Activated T-cell treated with anti-CD3 and anti-CD28 coated beads, Interleukin-2, amount 50 U/mL, for 72 hours (primary cell): ENCODE results near the gene MDM4. TPM values are rescaled to one million over a fixed set of nuclear protein-coding genes. Genes with fewer than 3 reads are reported as not detected.
A peak's percentile ranks its signal among the peaks of the same experiment; 100 is the strongest.

ENCODE experiments used
- ATAC-seq, 2 donors: fragments of 150-1000 bp; cut with Tn5 transposase; replicated peaks in 1 of 2; 2 replicates each; pipeline ENCODE4 v1.10.0; 2021; ENCODE audit warnings: moderate library complexity in 2 of 2, mild to moderate bottlenecking in 1 of 2
- DNase-seq, 2 donors: peaks; one replicate each; pipeline ENCODE4 v3.0.0; 2021 to 2022; ENCODE audit warnings: mixed read lengths in 1 of 2
- H3K27ac Mint-ChIP-seq: one replicate; pipeline ENCODE4 v1.8.0; 2022; ENCODE audit warnings: mild to moderate bottlenecking, moderate library complexity, mixed read lengths
- H3K27me3 Mint-ChIP-seq: one replicate; pipeline ENCODE4 v1.8.0; 2022; ENCODE audit warnings: low read depth, mixed read lengths
- H3K36me3 Mint-ChIP-seq, 2 donors: one replicate each; pipeline ENCODE4 v1.8.0; 2022; ENCODE audit warnings: mixed read lengths in 2 of 2, mild to moderate bottlenecking in 1 of 2; ENCODE audit not compliant: insufficient read depth in 2 of 2
- H3K4me1 Mint-ChIP-seq: one replicate; pipeline ENCODE4 v1.8.0; 2022; ENCODE audit warnings: low read depth, mixed read lengths
- H3K4me3 Mint-ChIP-seq, 2 donors: one replicate each; pipeline ENCODE4 v1.8.0; 2022; ENCODE audit warnings: mild to moderate bottlenecking in 2 of 2, mixed read lengths in 2 of 2, moderate library complexity in 2 of 2
- H3K9me3 Mint-ChIP-seq, 2 donors: one replicate each; pipeline ENCODE4 v1.8.0; 2022; ENCODE audit warnings: mixed read lengths in 2 of 2
- total RNA-seq, 2 donors: library from RNA; stranded (reverse); gene quantifications; one replicate each; pipeline ENCODE4 v1.2.3, GENCODE V29; 2022

The MDM4 gene
- total RNA-seq = 100 to 1,000 TPM; 147 to 153 TPM

GRCh38 chr1:204516180-204516879, at the start of gene MDM4:
Gene MDM4 (plus strand): TSS chr1:204516406. CDS start chr1:204525519, 9,113 bp downstream.
- peak; percentile 94 to 95 for DNase-seq
- H3K4me3 Mint-ChIP-seq = peak within 1 kb of the TSS in 1 of 2 donors; percentile 20
- no peaks in the 10 kb centered on the region for H3K27me3 Mint-ChIP-seq
- peak within 1 kb of the TSS; percentile 63 for H3K27ac Mint-ChIP-seq
- peak; percentile 92 for ATAC-seq
- H3K9me3 Mint-ChIP-seq = peaks cover 2% of the 10 kb centered on the region in 2 donors
- peaks cover 9% of the 10 kb centered on the region for H3K4me1 Mint-ChIP-seq
- peaks cover 8 to 22% of the 10 kb centered on the region in 2 donors for H3K36me3 Mint-ChIP-seq

- ATAC-seq (no peak), DNase-seq (no peak)
- Mint-ChIP-seq H3K36me3 (peaks cover 9 to 13% of the 10 kb centered on the region in 2 donors), H3K9me3 (no peaks in the 10 kb centered on the region), H3K27ac (no peak overlapping the region), H3K4me1 (peaks cover 55% of the 10 kb centered on the region), H3K27me3 (no peaks in the 10 kb centered on the region), H3K4me3 (no peak overlapping the region)
Observed at GRCh38 chr1:204466416-204467405, 49.5 kb upstream of the MDM4 start.

- Mint-ChIP-seq H3K36me3 (peaks cover 8 to 9% of the 10 kb centered on the region in 2 donors), H3K27ac (peak overlapping the region; percentile 89), H3K4me1 (peaks cover 40% of the 10 kb centered on the region), H3K27me3 (no peaks in the 10 kb centered on the region), H3K4me3 (no peak overlapping the region), H3K9me3 (no peaks in the 10 kb centered on the region)
- DNase-seq (no peak), ATAC-seq (no peak)
Observed at GRCh38 chr1:204468206-204468605, 48.0 kb upstream of the MDM4 start.

- peaks cover 6 to 8% of the 10 kb centered on the region in 2 donors for H3K36me3 Mint-ChIP-seq
- no peak overlapping the region for H3K27ac Mint-ChIP-seq
- no peak overlapping the region for H3K4me3 Mint-ChIP-seq
- H3K9me3 Mint-ChIP-seq = no peaks in the 10 kb centered on the region
- DNase-seq = no peak
- peaks cover 34% of the 10 kb centered on the region for H3K4me1 Mint-ChIP-seq
- ATAC-seq = no peak
- H3K27me3 Mint-ChIP-seq = no peaks in the 10 kb centered on the region
Observed at GRCh38 chr1:204468766-204469302, 47.4 kb upstream of the MDM4 start.

GRCh38 chr1:204469304-204469703, 46.9 kb upstream of the MDM4 start:
- DNase-seq (no peak), ATAC-seq (no peak)
- H3K4me1 Mint-ChIP-seq = peaks cover 29% of the 10 kb centered on the region
- no peaks in the 10 kb centered on the region for H3K9me3 Mint-ChIP-seq
- no peak overlapping the region for H3K4me3 Mint-ChIP-seq
- H3K36me3 Mint-ChIP-seq = peaks cover 4% of the 10 kb centered on the region in 2 donors
- no peaks in the 10 kb centered on the region for H3K27me3 Mint-ChIP-seq
- no peak overlapping the region for H3K27ac Mint-ChIP-seq

GRCh38 chr1:204471687-204472086, 44.5 kb upstream of the MDM4 start:
- H3K4me3 Mint-ChIP-seq = no peak overlapping the region
- H3K4me1 Mint-ChIP-seq = peaks cover 6% of the 10 kb centered on the region
- DNase-seq (no peak), ATAC-seq (no peak)
- no peak overlapping the region for H3K27ac Mint-ChIP-seq
- H3K27me3 Mint-ChIP-seq = no peaks in the 10 kb centered on the region
- peaks cover 1 to 7% of the 10 kb centered on the region in 2 donors for H3K36me3 Mint-ChIP-seq
- no peaks in the 10 kb centered on the region for H3K9me3 Mint-ChIP-seq

GRCh38 chr1:204472660-204473059, 43.5 kb upstream of the MDM4 start:
- H3K36me3 Mint-ChIP-seq = peaks cover 1 to 7% of the 10 kb centered on the region in 2 donors
- ATAC-seq = no peak
- H3K27ac Mint-ChIP-seq = no peak overlapping the region
- no peaks in the 10 kb centered on the region for H3K27me3 Mint-ChIP-seq
- H3K4me3 Mint-ChIP-seq = no peak overlapping the region
- no peak for DNase-seq
- H3K4me1 Mint-ChIP-seq = peaks cover 11% of the 10 kb centered on the region
- H3K9me3 Mint-ChIP-seq = no peaks in the 10 kb centered on the region

GRCh38 chr1:204473400-204473965, 42.7 kb upstream of the MDM4 start:
- Mint-ChIP-seq H3K4me3 (no peak overlapping the region), H3K27ac (no peak overlapping the region), H3K4me1 (peaks cover 18% of the 10 kb centered on the region), H3K36me3 (peaks cover 0 to 3% of the 10 kb centered on the region in 2 donors), H3K27me3 (no peaks in the 10 kb centered on the region), H3K9me3 (no peaks in the 10 kb centered on the region)
- no peak for ATAC-seq
- DNase-seq = no peak

- Mint-ChIP-seq H3K4me3 (no peak overlapping the region), H3K27me3 (no peaks in the 10 kb centered on the region), H3K36me3 (peaks cover 0 to 3% of the 10 kb centered on the region in 2 donors), H3K27ac (no peak overlapping the region), H3K4me1 (peaks cover 35% of the 10 kb centered on the region), H3K9me3 (no peaks in the 10 kb centered on the region)
- DNase-seq (no peak), ATAC-seq (no peak)
Observed at GRCh38 chr1:204475656-204476432, 40.4 kb upstream of the MDM4 start.

- DNase-seq (no peak), ATAC-seq (no peak)
- Mint-ChIP-seq H3K4me3 (no peak overlapping the region), H3K9me3 (no peaks in the 10 kb centered on the region), H3K27ac (no peak overlapping the region), H3K36me3 (peaks cover 0 to 3% of the 10 kb centered on the region in 2 donors), H3K27me3 (no peaks in the 10 kb centered on the region), H3K4me1 (peaks cover 42% of the 10 kb centered on the region)
Observed at GRCh38 chr1:204476563-204476962, 39.6 kb upstream of the MDM4 start.

- Mint-ChIP-seq H3K27me3 (no peaks in the 10 kb centered on the region), H3K4me1 (peaks cover 44% of the 10 kb centered on the region), H3K36me3 (peaks cover 0 to 3% of the 10 kb centered on the region in 2 donors), H3K27ac (no peak overlapping the region), H3K4me3 (no peak overlapping the region), H3K9me3 (no peaks in the 10 kb centered on the region)
- ATAC-seq (peak in 1 of 2 donors; percentile 11), DNase-seq (no peak)
Observed at GRCh38 chr1:204477036-204477740, 39.0 kb upstream of the MDM4 start.
